ENCODE results near the gene CNTF. TPM values are rescaled to one million over a fixed set of nuclear protein-coding genes. Genes with fewer than 3 reads are reported as not detected.

The CNTF gene
- total and polyA plus RNA-seq, 2 experiments from 2014 or later: 0.24 to 1.8 TPM

Other genes with a start within 250 kb of the CNTF start
- gene OR5B3, start 215.8 kb upstream of the CNTF start, total RNA-seq (2014; rRNA removed; shearing (Covaris generic)): not detected in 2 replicates
- gene OR5B3, start 215.8 kb upstream of the CNTF start, polyA plus RNA-seq (2016; fragmentation: Nextera tagmentation; extraction: Ambion mirVana): not detected in 2 replicates
- not detected in 2 replicates for gene OR5B2, start 194.5 kb upstream of the CNTF start, total RNA-seq (2014; rRNA removed; shearing (Covaris generic))
- gene OR5B2, start 194.5 kb upstream of the CNTF start, polyA plus RNA-seq (2016; fragmentation: Nextera tagmentation; extraction: Ambion mirVana): not detected in 2 replicates
- not detected in 2 replicates for gene OR5B12, start 180.4 kb upstream of the CNTF start, total RNA-seq (2014; rRNA removed; shearing (Covaris generic))
- not detected in 2 replicates for gene OR5B12, start 180.4 kb upstream of the CNTF start, polyA plus RNA-seq (2016; fragmentation: Nextera tagmentation; extraction: Ambion mirVana)
- not detected in 2 replicates for gene OR5B21, start 114.6 kb upstream of the CNTF start, total RNA-seq (2014; rRNA removed; shearing (Covaris generic))
- gene OR5B21, start 114.6 kb upstream of the CNTF start, polyA plus RNA-seq (2016; fragmentation: Nextera tagmentation; extraction: Ambion mirVana): not detected in 2 replicates
- 0.56 and 2.3 TPM in 2 replicates for gene LPXN, start 46.8 kb upstream of the CNTF start, total RNA-seq (2014; rRNA removed; shearing (Covaris generic))
- gene LPXN, start 46.8 kb upstream of the CNTF start, polyA plus RNA-seq (2016; fragmentation: Nextera tagmentation; extraction: Ambion mirVana): 1.1 and 1.3 TPM in 2 replicates
- gene ZFP91, start 43.6 kb upstream of the CNTF start, total RNA-seq (2014; rRNA removed; shearing (Covaris generic)): 30.0 and 30.2 TPM in 2 replicates
- 10.2 and 11.1 TPM in 2 replicates for gene ZFP91, start 43.6 kb upstream of the CNTF start, polyA plus RNA-seq (2016; fragmentation: Nextera tagmentation; extraction: Ambion mirVana)
- 0.10 TPM in 1 of 2 replicates, not detected in the other for gene GLYAT, start 109.3 kb downstream of the CNTF start, total RNA-seq (2014; rRNA removed; shearing (Covaris generic))
- not detected in 2 replicates for gene GLYAT, start 109.3 kb downstream of the CNTF start, polyA plus RNA-seq (2016; fragmentation: Nextera tagmentation; extraction: Ambion mirVana)
- 0.63 and 1.0 TPM in 2 replicates for gene GLYATL2, start 222.0 kb downstream of the CNTF start, total RNA-seq (2014; rRNA removed; shearing (Covaris generic))
- gene GLYATL2, start 222.0 kb downstream of the CNTF start, polyA plus RNA-seq (2016; fragmentation: Nextera tagmentation; extraction: Ambion mirVana): 0.57 and 0.76 TPM in 2 replicates

Measured in GM23338 (cell line).